ENCODE data around the gene DNM3.

GRCh38 chr1:172118618-172119017 is 277.3 kb downstream of the DNM3 start:
- no peak for TF ChIP-seq EZH2 (IDR thresholded peaks at IDR 0.05; ENCODE audit: low read depth, low read length, severe bottlenecking)
- no peak for TF ChIP-seq EP300 (IDR thresholded peaks at IDR 0.05; ENCODE audit: borderline replicate concordance in 1 of 2, low read depth in 2 of 2, low read length in 2 of 2)
- TF ChIP-seq YY1 (IDR thresholded peaks at IDR 0.05; ENCODE audit: low read depth, low read length) = no peak
- TF ChIP-seq CTCF (IDR thresholded peaks at IDR 0.05; ENCODE audit: control extremely low read depth in 1 of 3, insufficient read depth in 1 of 3, low read depth in 1 of 3, low read length in 3 of 3) = no peak
- no peak for TF ChIP-seq RAD21 (IDR thresholded peaks at IDR 0.05 in 1 of 2, conservative IDR thresholded peaks at IDR 0.05 in 1 of 2; ENCODE audit: low read depth in 2 of 2, low read length in 2 of 2)
- no peak for TF ChIP-seq RXRA (IDR thresholded peaks at IDR 0.05; ENCODE audit: insufficient read depth, low read depth, low read length)
- TF ChIP-seq KDM5A (IDR thresholded peaks at IDR 0.05; ENCODE audit: low read length) = no peak

Measured in H1 (cell line).